Peyer's patch (tissue), 4 donors: ENCODE data around the gene SLC12A8. TPM values are rescaled to one million over a fixed set of nuclear protein-coding genes. Genes with fewer than 3 reads are reported as not detected.

Source experiments
- DNase-seq, 3 donors: peaks; one replicate each; pipeline ENCODE4 v3.0.0-alpha.2; 2017 to 2019
- H3K27ac ChIP-seq, 4 donors: fragments of 200-600 bp; sonication (generic); one replicate each; pipeline ENCODE4 v1.5.1; 2016 to 2019
- H3K27me3 ChIP-seq, 2 donors: fragments of 200-600 bp; sonication (generic); one replicate each; pipeline ENCODE4 v1.5.1; 2019
- H3K36me3 ChIP-seq, 3 donors: fragments of 200-600 bp; sonication (generic); one replicate each; pipeline ENCODE4 v1.5.1; 2016 to 2019
- H3K4me1 ChIP-seq, 4 donors: fragments of 200-600 bp; sonication (generic); one replicate each; pipeline ENCODE4 v1.5.1; 2016 to 2019
- H3K4me3 ChIP-seq, 4 donors: fragments of 200-600 bp; sonication (generic); 1 replicate in 3 of 4; 2 replicates in 1 of 4; pipeline ENCODE4 v1.5.1; 2016 to 2019; ENCODE audit warnings: mild to moderate bottlenecking in 1 of 4
- H3K9me3 ChIP-seq, 4 donors: fragments of 200-600 bp; sonication (generic); one replicate each; pipeline ENCODE4 v1.5.1; 2016 to 2019; ENCODE audit warnings: mild to moderate bottlenecking in 1 of 4
- POLR2A ChIP-seq, 2 donors: fragments of 450-650 bp; IDR thresholded peaks; one replicate each; pipeline ENCODE4 v1.5.1; 2017; ENCODE audit warnings: antibody characterized with exemption in 2 of 2, mild to moderate bottlenecking in 2 of 2, moderate library complexity in 2 of 2
- total RNA-seq, 4 donors: library from RNA; depleted of rRNA; stranded (reverse); fragments of >200 nt; gene quantifications; one replicate each; pipeline ENCODE4 v1.1.0, GENCODE V29; 2016
- TF ChIP-seq, protein P1 (sequence below), 6 experiments: fragments of 450-650 bp in 4 of 6; fragments of 200-600 bp in 2 of 6; sonication (generic) in 1 of 6; IDR thresholded peaks; one replicate each; pipeline ENCODE4 v1.5.1; 2017 to 2019; ENCODE audit warnings: antibody characterized with exemption in 6 of 6, mild to moderate bottlenecking in 3 of 6, moderate library complexity in 1 of 6

The SLC12A8 gene
- total RNA-seq, 4 donors from 2014 or later, result 24.2 to 31.4 (median 26.3) TPM

DNA sequence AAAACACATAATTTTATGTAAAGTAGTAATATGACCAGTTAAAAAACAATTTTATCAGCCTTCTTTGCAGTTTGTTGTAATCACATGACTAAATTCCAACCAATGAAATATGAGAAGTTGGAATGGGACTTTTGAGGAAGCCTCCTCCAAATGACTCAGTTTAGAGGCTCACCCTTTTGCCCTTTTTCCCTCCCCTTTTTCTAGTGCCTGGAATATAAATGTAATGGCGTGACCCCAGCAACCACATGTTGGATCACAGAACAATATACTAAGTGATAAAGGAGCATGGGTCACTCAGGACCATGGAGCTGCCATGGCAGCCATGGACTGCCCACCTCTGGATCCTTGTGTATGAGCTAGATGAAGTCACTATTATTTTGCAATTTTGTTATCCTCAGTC, 107.9 kb downstream of the SLC12A8 start:
- H3K27ac ChIP-seq, result no peak overlapping the region
- H3K9me3 ChIP-seq, result no peaks in the 10 kb centered on the region
- no peaks in the 10 kb centered on the region for H3K36me3 ChIP-seq
- no peaks in the 10 kb centered on the region for H3K27me3 ChIP-seq
- TF ChIP-seq, protein P1, sequence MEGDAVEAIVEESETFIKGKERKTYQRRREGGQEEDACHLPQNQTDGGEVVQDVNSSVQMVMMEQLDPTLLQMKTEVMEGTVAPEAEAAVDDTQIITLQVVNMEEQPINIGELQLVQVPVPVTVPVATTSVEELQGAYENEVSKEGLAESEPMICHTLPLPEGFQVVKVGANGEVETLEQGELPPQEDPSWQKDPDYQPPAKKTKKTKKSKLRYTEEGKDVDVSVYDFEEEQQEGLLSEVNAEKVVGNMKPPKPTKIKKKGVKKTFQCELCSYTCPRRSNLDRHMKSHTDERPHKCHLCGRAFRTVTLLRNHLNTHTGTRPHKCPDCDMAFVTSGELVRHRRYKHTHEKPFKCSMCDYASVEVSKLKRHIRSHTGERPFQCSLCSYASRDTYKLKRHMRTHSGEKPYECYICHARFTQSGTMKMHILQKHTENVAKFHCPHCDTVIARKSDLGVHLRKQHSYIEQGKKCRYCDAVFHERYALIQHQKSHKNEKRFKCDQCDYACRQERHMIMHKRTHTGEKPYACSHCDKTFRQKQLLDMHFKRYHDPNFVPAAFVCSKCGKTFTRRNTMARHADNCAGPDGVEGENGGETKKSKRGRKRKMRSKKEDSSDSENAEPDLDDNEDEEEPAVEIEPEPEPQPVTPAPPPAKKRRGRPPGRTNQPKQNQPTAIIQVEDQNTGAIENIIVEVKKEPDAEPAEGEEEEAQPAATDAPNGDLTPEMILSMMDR (IDR thresholded peaks at IDR 0.05), result no peak
- no peak for TF ChIP-seq POLR2A (IDR thresholded peaks at IDR 0.05)
- no peak overlapping the region for H3K4me3 ChIP-seq
- DNase-seq, result no peak
- H3K4me1 ChIP-seq, result no peaks in the 10 kb centered on the region

DNA sequence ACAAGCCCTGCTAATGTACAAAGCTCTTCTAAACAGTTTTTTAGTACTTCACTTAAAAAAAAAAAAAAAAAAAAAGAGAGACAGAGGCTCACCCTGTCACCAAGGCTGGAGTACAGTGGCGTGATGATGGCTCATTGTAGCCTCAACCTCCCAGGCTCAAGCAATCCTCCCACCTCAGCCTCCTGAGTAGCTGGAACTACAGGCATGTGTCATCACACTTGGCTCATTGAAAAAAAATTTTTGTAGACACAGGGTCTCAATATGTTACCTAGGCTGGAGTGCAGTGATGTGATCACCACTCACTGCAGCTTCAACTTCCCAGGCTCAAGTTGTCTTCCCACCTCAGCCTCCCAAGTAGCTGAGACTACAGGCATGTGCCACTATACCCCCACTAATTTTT, 109.1 kb downstream of the SLC12A8 start:
- Histone ChIP-seq H3K27me3 (no peaks in the 10 kb centered on the region), H3K36me3 (no peaks in the 10 kb centered on the region), H3K9me3 (no peaks in the 10 kb centered on the region), H3K4me1 (no peaks in the 10 kb centered on the region), H3K27ac (no peak overlapping the region), H3K4me3 (no peak overlapping the region)
- TF ChIP-seq, protein P1 (IDR thresholded peaks at IDR 0.05), result no peak
- no peak for TF ChIP-seq POLR2A (IDR thresholded peaks at IDR 0.05)
- DNase-seq, result no peak

DNA sequence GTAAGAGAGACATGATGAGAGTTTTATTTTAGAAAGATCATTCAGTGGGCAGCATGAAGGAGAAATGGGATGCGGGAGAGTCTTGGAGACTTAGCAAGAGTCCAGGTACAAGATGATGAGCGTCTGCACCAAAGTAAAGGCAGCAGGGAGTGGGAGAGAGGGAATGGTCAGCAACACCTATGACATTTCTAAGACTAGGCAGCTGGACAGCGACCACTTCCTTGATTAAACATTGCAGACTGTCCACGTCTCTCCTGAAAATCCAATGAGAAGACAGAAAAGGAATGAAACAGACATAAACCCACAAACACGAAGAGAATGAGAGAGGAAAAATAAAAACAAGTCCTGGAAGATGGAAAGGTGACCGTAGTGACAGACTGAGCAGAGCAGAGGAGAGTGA, 110.1 kb downstream of the SLC12A8 start:
- Histone ChIP-seq H3K27ac (no peak overlapping the region), H3K4me1 (no peaks in the 10 kb centered on the region), H3K36me3 (no peaks in the 10 kb centered on the region), H3K9me3 (no peaks in the 10 kb centered on the region), H3K27me3 (no peaks in the 10 kb centered on the region), H3K4me3 (no peak overlapping the region)
- TF ChIP-seq, protein P1 (IDR thresholded peaks at IDR 0.05), result no peak
- TF ChIP-seq POLR2A (IDR thresholded peaks at IDR 0.05), result no peak
- no peak for DNase-seq

DNA sequence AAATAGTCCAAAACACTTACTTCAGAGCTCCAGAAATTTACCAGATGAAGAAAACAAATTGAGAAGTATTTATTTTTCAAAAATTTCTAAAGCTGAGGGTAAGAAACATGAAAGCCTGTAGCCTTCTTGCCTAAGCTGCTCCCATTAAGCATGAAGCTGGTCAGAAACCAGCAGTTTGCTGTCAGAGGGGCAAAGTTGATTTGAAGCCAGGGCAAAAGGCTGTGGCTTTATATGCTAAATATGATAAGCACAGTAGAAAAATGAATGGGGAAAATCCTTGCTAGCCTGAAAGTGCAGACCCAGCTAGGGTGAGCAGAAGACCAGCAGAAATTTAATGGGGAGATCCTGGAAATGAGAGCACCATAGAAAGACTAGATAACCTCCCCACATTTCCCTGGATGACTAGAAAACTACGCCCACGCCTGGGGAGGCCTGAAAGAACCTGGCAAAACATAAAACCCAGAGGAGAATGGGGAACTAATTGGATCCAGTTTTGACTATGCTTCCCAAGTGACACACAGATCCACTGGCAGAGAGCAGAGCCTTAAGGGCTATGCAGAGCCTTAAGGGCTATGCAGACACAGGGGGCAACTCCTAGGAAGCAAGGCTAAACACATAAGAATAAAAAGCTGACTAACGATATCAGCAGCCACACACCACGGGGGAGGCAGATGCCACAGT, 113.8 kb downstream of the SLC12A8 start:
- Histone ChIP-seq H3K36me3 (no peaks in the 10 kb centered on the region), H3K4me1 (no peaks in the 10 kb centered on the region), H3K27ac (no peak overlapping the region), H3K4me3 (no peak overlapping the region), H3K27me3 (no peaks in the 10 kb centered on the region), H3K9me3 (no peaks in the 10 kb centered on the region)
- DNase-seq, result no peak
- no peak for TF ChIP-seq POLR2A (IDR thresholded peaks at IDR 0.05)
- TF ChIP-seq, protein P1 (IDR thresholded peaks at IDR 0.05), result no peak

DNA sequence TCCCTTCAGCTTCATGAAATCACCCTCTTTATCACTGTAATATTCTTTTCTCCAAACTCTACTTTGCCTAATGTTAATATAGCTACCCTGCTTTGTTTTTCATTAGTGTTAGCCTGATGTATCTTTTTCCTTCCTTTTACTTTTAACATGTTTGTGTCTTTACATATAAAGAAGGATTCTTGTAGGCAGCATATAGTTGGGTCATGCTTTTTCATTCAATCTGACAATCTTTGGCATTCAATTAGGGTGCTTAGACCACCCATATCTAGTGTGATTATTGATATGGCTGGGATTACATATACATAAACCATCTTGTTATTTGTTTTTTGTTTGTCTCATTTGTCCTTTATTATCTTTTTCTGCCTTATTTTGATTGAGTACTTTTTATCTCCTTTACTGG, 121.9 kb downstream of the SLC12A8 start:
- no peak for TF ChIP-seq POLR2A (IDR thresholded peaks at IDR 0.05)
- TF ChIP-seq, protein P1 (IDR thresholded peaks at IDR 0.05), result no peak
- no peak overlapping the region for H3K4me3 ChIP-seq

More for the DNA sequence above, 121.9 kb downstream of the SLC12A8 start:
- no peak for DNase-seq
- Histone ChIP-seq H3K27me3 (no peaks in the 10 kb centered on the region), H3K4me1 (no peaks in the 10 kb centered on the region), H3K9me3 (no peaks in the 10 kb centered on the region), H3K36me3 (no peaks in the 10 kb centered on the region), H3K27ac (no peak overlapping the region)
